ENCODE measurements around the gene RELB. TPM values are rescaled to one million over a fixed set of nuclear protein-coding genes. Genes with fewer than 3 reads are reported as not detected.

Gene RELB
- total RNA-seq, 3 donors from 2014 or later (not counting 1 experiment from before 2014, with no cell fraction given), result 92.4 to 119 (median 105) TPM

DNA sequence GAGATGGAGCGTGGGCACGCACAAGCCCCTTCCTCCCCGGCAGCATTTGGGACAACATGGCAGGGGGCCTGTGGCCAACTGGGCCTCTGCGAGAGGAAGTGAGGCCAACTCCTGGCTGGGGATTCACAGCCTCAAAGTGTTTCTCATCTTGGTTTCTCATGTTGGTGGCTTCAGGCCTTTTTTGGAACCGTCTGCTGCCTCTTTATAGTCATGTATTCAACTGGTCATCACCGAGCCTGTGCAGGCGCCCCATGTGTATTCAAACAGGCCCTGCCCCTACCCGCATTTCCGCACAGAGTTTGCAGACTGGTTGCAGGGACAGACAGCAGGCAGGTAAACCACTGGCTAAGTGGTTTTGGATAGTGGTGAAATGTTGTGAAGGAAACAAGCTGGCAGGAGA, 17.3 kb upstream of the RELB start:
- WGBS (ENCODE audit: insufficient coverage), result 80% methylated on average over 9 of the region's 9 CpGs
- TF ChIP-seq CTCF (IDR thresholded peaks at IDR 0.05), result no peak
- H3K4me3 Mint-ChIP-seq, result peak overlapping the region; percentile 78
- H3K27ac ChIP-seq (ENCODE audit: low read length), result peak overlapping the region; percentile 49
- H3K4me1 Mint-ChIP-seq, result peaks cover 10 to 22% of the 10 kb centered on the region in 2 donors
- H3K36me3 ChIP-seq (ENCODE audit: control insufficient read depth, insufficient read depth, low read length), result peaks cover 62% of the 10 kb centered on the region
- no peaks in the 10 kb centered on the region for H3K27me3 ChIP-seq (ENCODE audit: control insufficient read depth, insufficient read depth, low read length)
- peaks cover 37% of the 10 kb centered on the region for H3K4me1 ChIP-seq (ENCODE audit: control insufficient read depth, insufficient read depth, low read length)
- H3K36me3 Mint-ChIP-seq, result no peaks in the 10 kb centered on the region
- H3K9me3 Mint-ChIP-seq, result no peaks in the 10 kb centered on the region
- intact Hi-C loops (cut with micrococcal nuclease), result loop anchor here (1.0 kb wide), 1 partner anchor 32 kb away; no protein-coding TSS in a partner anchor
- H3K4me3 ChIP-seq (ENCODE audit: low read length), result no peak overlapping the region
- ATAC-seq (peak; percentile 64 to 90 (median 88)), DNase-seq (no peak)
- peak overlapping the region; percentile 93 to 94 for H3K27ac Mint-ChIP-seq
- no peaks in the 10 kb centered on the region for H3K9me3 ChIP-seq (ENCODE audit: control insufficient read depth, insufficient read depth, low read length)
- H3K27me3 Mint-ChIP-seq (ENCODE audit: low read depth in 2 of 2), result no peaks in the 10 kb centered on the region

DNA sequence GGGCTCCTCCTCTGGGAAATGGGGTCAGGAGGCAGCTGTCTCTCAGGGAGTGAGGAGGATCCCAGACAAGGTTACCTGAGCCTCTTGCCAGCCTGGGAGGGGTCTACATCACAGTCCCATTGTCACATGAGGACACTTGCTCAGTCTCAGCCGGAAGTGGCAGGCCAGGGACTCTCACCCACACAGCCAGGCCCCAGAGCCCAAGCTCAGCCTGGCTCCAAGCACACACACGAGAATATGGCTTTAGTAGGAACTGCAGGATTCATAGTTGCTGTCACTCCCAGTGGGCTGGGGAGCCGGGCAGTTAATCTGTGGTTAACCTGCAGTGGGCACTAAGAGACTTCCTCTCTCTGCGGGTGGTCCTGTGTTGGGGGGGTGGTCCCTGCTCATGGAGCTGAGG, 15.8 kb upstream of the RELB start:
- no peak for TF ChIP-seq CTCF (IDR thresholded peaks at IDR 0.05)
- no peaks in the 10 kb centered on the region for H3K9me3 ChIP-seq (ENCODE audit: control insufficient read depth, insufficient read depth, low read length)
- H3K27me3 ChIP-seq (ENCODE audit: control insufficient read depth, insufficient read depth, low read length), result no peaks in the 10 kb centered on the region
- H3K36me3 ChIP-seq (ENCODE audit: control insufficient read depth, insufficient read depth, low read length), result peaks cover 63% of the 10 kb centered on the region
- no peak overlapping the region for H3K27ac ChIP-seq (ENCODE audit: low read length)
- peaks cover 43% of the 10 kb centered on the region for H3K4me1 ChIP-seq (ENCODE audit: control insufficient read depth, insufficient read depth, low read length)
- intact Hi-C loops (cut with micrococcal nuclease), result no loop called here
- 89% methylated on average over 4 of the region's 4 CpGs for WGBS (ENCODE audit: insufficient coverage)
- ATAC-seq, result no peak
- Mint-ChIP-seq H3K27me3 (ENCODE audit: low read depth in 2 of 2) (no peaks in the 10 kb centered on the region), H3K36me3 (no peaks in the 10 kb centered on the region), H3K27ac (peak overlapping the region; percentile 93 to 94), H3K4me3 (no peak overlapping the region), H3K4me1 (peaks cover 10 to 25% of the 10 kb centered on the region in 2 donors), H3K9me3 (no peaks in the 10 kb centered on the region)
- H3K4me3 ChIP-seq (ENCODE audit: low read length), result no peak overlapping the region
- DNase-seq, result no peak

- H3K27ac Mint-ChIP-seq, result peak overlapping the region in 1 of 2 donors; percentile 94
- Histone ChIP-seq H3K27me3 (ENCODE audit: control insufficient read depth, insufficient read depth, low read length) (no peaks in the 10 kb centered on the region), H3K27ac (ENCODE audit: low read length) (no peak overlapping the region), H3K4me1 (ENCODE audit: control insufficient read depth, insufficient read depth, low read length) (peaks cover 43% of the 10 kb centered on the region), H3K36me3 (ENCODE audit: control insufficient read depth, insufficient read depth, low read length) (peaks cover 69% of the 10 kb centered on the region), H3K9me3 (ENCODE audit: control insufficient read depth, insufficient read depth, low read length) (no peaks in the 10 kb centered on the region), H3K4me3 (ENCODE audit: low read length) (no peak overlapping the region)
- DNase-seq (no peak), ATAC-seq (no peak)
- no peaks in the 10 kb centered on the region for H3K36me3 Mint-ChIP-seq
- H3K4me3 Mint-ChIP-seq, result no peak overlapping the region
- 98% methylated on average over 7 of the region's 7 CpGs for WGBS (ENCODE audit: insufficient coverage)
- H3K27me3 Mint-ChIP-seq (ENCODE audit: low read depth in 2 of 2), result no peaks in the 10 kb centered on the region
- no peak for TF ChIP-seq CTCF (IDR thresholded peaks at IDR 0.05)
- H3K4me1 Mint-ChIP-seq, result peaks cover 10 to 25% of the 10 kb centered on the region in 2 donors
- H3K9me3 Mint-ChIP-seq, result no peaks in the 10 kb centered on the region
- intact Hi-C loops (cut with micrococcal nuclease), result no loop called here
Measured at GRCh38 chr19:44986389-44986788, 14.9 kb upstream of the RELB start.

DNA sequence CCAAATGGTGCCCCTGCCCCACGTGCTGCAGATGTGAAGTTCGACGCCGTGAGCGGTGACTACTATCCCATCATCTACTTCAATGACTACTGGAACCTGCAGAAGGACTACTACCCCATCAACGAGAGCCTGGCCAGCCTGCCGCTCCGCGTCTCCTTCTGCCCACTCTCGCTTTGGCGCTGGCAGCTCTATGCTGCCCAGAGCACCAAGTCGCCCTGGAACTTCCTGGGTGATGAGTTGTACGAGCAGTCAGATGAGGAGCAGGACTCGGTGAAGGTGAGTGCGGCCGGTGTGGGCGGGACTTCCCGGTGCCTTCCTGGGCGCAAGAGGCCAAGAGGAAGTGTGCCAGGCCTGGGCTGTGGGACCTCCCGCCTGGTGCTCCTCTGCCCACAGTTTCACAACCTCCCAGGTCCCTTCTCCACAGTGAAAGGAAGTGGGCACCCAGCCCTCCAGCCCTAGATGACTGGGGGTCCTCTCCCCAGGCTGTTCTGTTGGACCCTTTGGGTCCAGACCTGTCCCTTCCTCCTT, 14.1 kb upstream of the RELB start:
- intact Hi-C loops (cut with micrococcal nuclease), result no loop called here
- no peak for DNase-seq
- TF ChIP-seq CTCF (IDR thresholded peaks at IDR 0.05), result no peak
- Mint-ChIP-seq H3K36me3 (no peaks in the 10 kb centered on the region), H3K9me3 (no peaks in the 10 kb centered on the region), H3K27ac (peak overlapping the region in 1 of 2 donors; percentile 81), H3K4me1 (peaks cover 10 to 29% of the 10 kb centered on the region in 2 donors), H3K27me3 (ENCODE audit: low read depth in 2 of 2) (no peaks in the 10 kb centered on the region), H3K4me3 (no peak overlapping the region)
- no peak for ATAC-seq
- WGBS (ENCODE audit: insufficient coverage), result 86% methylated on average over 20 of the region's 20 CpGs
- no peak overlapping the region for H3K27ac ChIP-seq (ENCODE audit: low read length)
- H3K4me3 ChIP-seq (ENCODE audit: low read length), result no peak overlapping the region
- H3K9me3 ChIP-seq (ENCODE audit: control insufficient read depth, insufficient read depth, low read length), result no peaks in the 10 kb centered on the region
- no peaks in the 10 kb centered on the region for H3K27me3 ChIP-seq (ENCODE audit: control insufficient read depth, insufficient read depth, low read length)
- H3K4me1 ChIP-seq (ENCODE audit: control insufficient read depth, insufficient read depth, low read length), result peaks cover 43% of the 10 kb centered on the region
- H3K36me3 ChIP-seq (ENCODE audit: control insufficient read depth, insufficient read depth, low read length), result peaks cover 71% of the 10 kb centered on the region
